HepG2 (cell line): ENCODE measurements around the gene ART3. TPM values are rescaled to one million over a fixed set of nuclear protein-coding genes. Genes with fewer than 3 reads are reported as not detected.

Experiments used
- ATAC-seq: fragments of 200-7000 bp; cut with Tn5 transposase; 3 replicates; pipeline ENCODE4 v1.9.1; 2020; ENCODE audit warnings: mild to moderate bottlenecking, moderate library complexity
- BruUV-seq: library from RNA; stranded (reverse); fragments of 400-500 nt; replicated peaks from 2 replicates; lab custom pipeline; 2021; lab: Mats Ljungman, UMichigan
- CTCF ChIA-PET: fragments of 300-600 bp; formaldehyde crosslinking; extraction: SDS; loops from one replicate; lab custom pipeline; 2021; ENCODE audit warnings: low total read pairs, inconsistent platforms, low intra/inter-chr PET ratio; lab: Yijun Ruan, JAX
- POLR2A ChIA-PET: fragments of 350-600 bp; sonication (Branson Sonifier 250); formaldehyde crosslinking; loops from one replicate; lab custom pipeline; 2020; ENCODE audit warnings: antibody characterized with exemption, inconsistent platforms; lab: Yijun Ruan, JAX
- DNase-seq: peaks from one replicate; pipeline ENCODE4 v3.0.0-alpha.2; 2015; ENCODE audit warnings: low spot score
- FAIRE-seq: peaks from 3 replicates; lab custom pipeline; 2011; peaks lifted over from hg19 to GRCh38; lab: Jason Lieb, UNC
- H2AFZ ChIP-seq: one replicate; pipeline ENCODE4 v1.6.1; 2011; ENCODE audit warnings: low read length, inconsistent platforms
- H3K27ac ChIP-seq: fragments of 300-600 bp; 3 replicates; pipeline ENCODE4 v1.8.0; 2011; ENCODE audit warnings: mixed run types, mild to moderate bottlenecking, mixed read lengths, low read length, inconsistent platforms; ENCODE audit not compliant: insufficient read depth; ENCODE audit errors: extremely low read length
- H3K27me3 ChIP-seq, 2 experiments: fragments of 200-600 bp in 1 of 2; 2 replicates in 1 of 2; 3 replicates in 1 of 2; pipeline versions ENCODE4 v1.6.0 to v1.8.0; 2011; ENCODE audit warnings: low read length in 2 of 2, mild to moderate bottlenecking in 2 of 2, moderate library complexity in 2 of 2, inconsistent platforms in 1 of 2; ENCODE audit not compliant: insufficient read depth in 2 of 2, control insufficient read depth in 1 of 2
- H3K36me3 ChIP-seq, 2 experiments: fragments of 200-600 bp in 1 of 2; replicated peaks in 1 of 2; 2 replicates in 1 of 2; 3 replicates in 1 of 2; pipeline versions ENCODE4 v1.5.1 to v1.8.0; 2011; ENCODE audit warnings: low read length in 2 of 2, inconsistent platforms in 1 of 2; ENCODE audit not compliant: insufficient read depth in 2 of 2, control insufficient read depth in 1 of 2
- H3K4me1 ChIP-seq: 2 replicates; pipeline ENCODE4 v1.5.1; 2012; ENCODE audit warnings: low read length, inconsistent platforms; ENCODE audit not compliant: insufficient read depth
- H3K4me2 ChIP-seq: 2 replicates; pipeline ENCODE4 v1.6.0; 2011; ENCODE audit warnings: low read depth, low read length, inconsistent platforms
- H3K4me3 ChIP-seq, 3 experiments: fragments of 200-600 bp in 1 of 3; sonication (generic), shearing (Covaris generic) in 1 of 3; replicated peaks in 1 of 3; 2 replicates each; pipeline ENCODE4 v1.5.1; 2011 to 2016; ENCODE audit warnings: low read length in 3 of 3, inconsistent platforms in 2 of 3, low read depth in 2 of 3, mild to moderate bottlenecking in 2 of 3, control low read depth in 1 of 3, mixed read lengths in 1 of 3; ENCODE audit not compliant: insufficient read depth in 1 of 3
- H3K79me2 ChIP-seq: one replicate; pipeline ENCODE4 v1.6.1; 2011; ENCODE audit warnings: low read length, inconsistent platforms; ENCODE audit not compliant: insufficient read depth
- H3K9ac ChIP-seq: 2 replicates; pipeline ENCODE4 v1.6.0; 2011; ENCODE audit warnings: mild to moderate bottlenecking, low read depth, low read length, inconsistent platforms; ENCODE audit not compliant: insufficient read depth
- H3K9me3 ChIP-seq: 2 replicates; pipeline ENCODE4 v1.5.1; 2012; ENCODE audit warnings: mild to moderate bottlenecking, low read length
- H4K20me1 ChIP-seq: 2 replicates; pipeline ENCODE4 v1.6.0; 2011; ENCODE audit warnings: inconsistent platforms, mild to moderate bottlenecking, low read length, moderate library complexity; ENCODE audit not compliant: insufficient read depth
- CREB1 ChIP-seq, 2 experiments: fragments of 450-650 bp in 1 of 2; IDR thresholded peaks; 2 replicates each; pipeline ENCODE4 v1.6.1; 2016 to 2017; ENCODE audit warnings: control low read depth in 1 of 2, mild to moderate bottlenecking in 1 of 2, missing compliant biosample characterization in 1 of 2, missing genetic modification characterization in 1 of 2
- DPF2 ChIP-seq: sonication (generic); formaldehyde crosslinking; IDR thresholded peaks from 2 replicates; pipeline ENCODE4 v1.4.0; 2020; ENCODE audit warnings: mild to moderate bottlenecking, low read depth, missing genetic modification reagents, borderline replicate concordance
- FOXC1 ChIP-seq: sonication (generic); formaldehyde crosslinking; IDR thresholded peaks from 2 replicates; pipeline ENCODE4 v1.8.0; 2022; ENCODE audit warnings: mild to moderate bottlenecking, missing genetic modification reagents, borderline replicate concordance
- FOXK1 ChIP-seq: sonication (generic); formaldehyde crosslinking; IDR thresholded peaks from 2 replicates; pipeline ENCODE4 v1.4.0; 2020; ENCODE audit warnings: low read depth, missing genetic modification reagents, borderline replicate concordance
- MLLT10 ChIP-seq: sonication (generic); formaldehyde crosslinking; IDR thresholded peaks from 2 replicates; pipeline ENCODE4 v1.4.0; 2020; ENCODE audit warnings: missing genetic modification reagents
- NCOR1 ChIP-seq: fragments of 200-600 bp; sonication (generic); IDR thresholded peaks from 2 replicates; pipeline ENCODE4 v1.7.0; 2017; ENCODE audit warnings: antibody characterized with exemption, low read length, borderline replicate concordance
- POGZ ChIP-seq: sonication (generic); formaldehyde crosslinking; IDR thresholded peaks from 2 replicates; pipeline ENCODE4 v1.4.0; 2020; ENCODE audit warnings: mild to moderate bottlenecking, missing genetic modification reagents
- POLR2AphosphoS5 ChIP-seq: IDR thresholded peaks from 2 replicates; pipeline ENCODE4 v1.6.1; 2012; ENCODE audit warnings: low read depth, low read length
- PRMT3 ChIP-seq: sonication (generic); formaldehyde crosslinking; IDR thresholded peaks from 2 replicates; pipeline ENCODE4 v1.8.1; 2022; ENCODE audit warnings: low read depth, mild to moderate bottlenecking, moderate library complexity, missing genetic modification reagents, borderline replicate concordance
- STAG1 ChIP-seq: sonication (generic); formaldehyde crosslinking; IDR thresholded peaks from 2 replicates; pipeline ENCODE4 v1.4.0; 2020; ENCODE audit warnings: missing genetic modification reagents
- ZBTB20 ChIP-seq: sonication (generic); formaldehyde crosslinking; IDR thresholded peaks from 2 replicates; pipeline ENCODE4 v1.8.1; 2023; ENCODE audit warnings: missing genetic modification reagents, low read depth, mild to moderate bottlenecking, borderline replicate concordance
- ZBTB21 ChIP-seq: sonication (generic); formaldehyde crosslinking; IDR thresholded peaks from 2 replicates; pipeline ENCODE4 v1.4.0; 2020; ENCODE audit warnings: missing genetic modification reagents
- ZFP62 ChIP-seq: sonication (generic); formaldehyde crosslinking; IDR thresholded peaks from 2 replicates; pipeline ENCODE4 v1.4.0; 2020; ENCODE audit warnings: missing genetic modification reagents
- ZNF629 ChIP-seq: sonication (generic); formaldehyde crosslinking; conservative IDR thresholded peaks from 2 replicates; pipeline ENCODE4 v1.5.0; 2020; ENCODE audit warnings: missing genetic modification reagents
- ZNF761 ChIP-seq: sonication (generic); formaldehyde crosslinking; conservative IDR thresholded peaks from 2 replicates; pipeline ENCODE4 v1.4.0; 2020; ENCODE audit warnings: mild to moderate bottlenecking, missing genetic modification reagents
- WGBS: methylation state at CpG from one replicate; pipeline ENCODE4 v1.1.6; 2017; ENCODE audit warnings: low lambda C conversion rate; 5-methylcytosine and 5-hydroxymethylcytosine counted together
- in situ Hi-C: cut with HindIII; loops from 2 replicates; pipeline ENCODE4 v1.10.0; 2017; ENCODE audit warnings: low pct_unique_long_range_greater_than_20kb; ENCODE audit not compliant: extremely low pct_ligation_motif_present
- intact Hi-C: fragments of 100-400 bp; cut with micrococcal nuclease; formaldehyde crosslinking; loops from one replicate; pipeline ENCODE4 v1.10.0; 2022; ENCODE audit not compliant: unreplicated experiment
- polyA plus RNA-seq, 8 experiments: library from polyadenylated mRNA; depleted of rRNA in 3 of 8; stranded (reverse) in 7 of 8; unstranded in 1 of 8; fragments of >200 nt; fragmentation: Illumina TruSeq in 4 of 8; extraction: Trizol in 4 of 8; gene quantifications; 2 replicates each; pipeline versions ENCODE4 v1.2.1 to v1.2.3, GENCODE V29; 2011 to 2016; ENCODE audit warnings: low read depth in 4 of 8, missing spikeins in 1 of 8, mixed read lengths in 1 of 8; ENCODE audit not compliant: insufficient read depth in 1 of 8
- total RNA-seq, 5 experiments: library from RNA; depleted of rRNA; stranded (reverse); fragments of >200 nt; fragmentation: Illumina TruSeq; extraction: Trizol; gene quantifications; 2 replicates each; pipeline ENCODE4 v1.2.3, GENCODE V29; 2016; ENCODE audit warnings: low read depth in 1 of 5
- TF ChIP-seq, protein P1 (sequence below): sonication (generic); formaldehyde crosslinking; IDR thresholded peaks from 2 replicates; pipeline ENCODE4 v1.5.1; 2020; ENCODE audit warnings: mild to moderate bottlenecking, missing genetic modification reagents
- TF ChIP-seq, protein P2 (sequence below): sonication (generic); formaldehyde crosslinking; IDR thresholded peaks from 2 replicates; pipeline ENCODE4 v1.4.0; 2020; ENCODE audit warnings: missing genetic modification reagents
- TF ChIP-seq, protein P3 (sequence below): sonication (generic); formaldehyde crosslinking; IDR thresholded peaks from 2 replicates; pipeline ENCODE4 v1.4.0; 2020; ENCODE audit warnings: low read depth, mild to moderate bottlenecking, missing genetic modification reagents

Gene ART3
- total and polyA plus RNA-seq, 2 of the 13 experiments (the other 11 are each of a cell fraction or from before 2014, with no cell fraction given), result not detected

DNA sequence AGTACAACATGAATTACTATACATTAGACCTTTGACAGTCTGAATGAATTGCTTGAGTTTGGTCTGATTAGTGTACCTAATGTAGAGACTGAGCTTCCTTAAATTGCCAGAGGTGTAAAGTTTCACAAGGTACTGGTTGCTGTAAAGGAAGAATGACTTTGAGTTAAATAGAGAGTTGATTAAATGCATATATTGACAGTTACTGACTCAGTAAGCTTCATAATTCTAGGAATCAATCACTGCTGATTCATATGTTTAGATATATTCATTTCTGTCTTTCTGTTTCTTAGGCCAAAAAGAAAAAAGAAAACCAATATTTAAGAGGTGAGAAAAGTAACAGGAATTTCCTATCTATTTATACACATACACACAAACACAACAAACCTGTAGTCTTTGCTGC lies 16.2 kb upstream of the ART3 start (continued):
- no peak for TF ChIP-seq STAG1 (CRISPR knock-in tag)

DNA sequence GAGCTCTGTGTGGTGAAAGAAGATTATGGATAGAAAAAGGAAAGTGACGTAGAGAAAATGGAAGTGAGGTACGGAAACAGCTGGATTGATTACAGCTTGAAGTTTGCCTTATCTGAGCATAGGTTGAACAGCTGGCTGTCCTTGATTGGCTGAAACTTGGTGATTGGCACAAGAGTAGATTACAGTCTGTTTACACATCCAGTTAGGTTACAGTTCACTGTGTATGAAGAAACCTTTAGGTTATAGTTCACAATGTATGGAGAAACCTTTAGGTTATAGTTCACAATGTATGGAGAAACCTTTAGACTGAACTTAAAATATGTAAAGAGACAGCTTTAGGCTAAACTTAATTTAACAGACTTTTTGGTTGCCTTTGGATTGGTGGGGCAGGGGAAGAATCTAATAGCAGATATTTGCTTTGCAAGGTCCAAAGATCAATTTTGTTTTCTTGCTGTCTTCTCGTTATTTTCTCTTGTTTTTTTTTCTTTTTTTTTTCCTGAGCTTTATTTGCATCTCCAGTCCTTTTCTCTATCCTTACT lies 15.6 kb upstream of the ART3 start:
- peak overlapping the region; percentile 37 for H3K4me2 ChIP-seq
- no peaks in the 10 kb centered on the region for H3K36me3 ChIP-seq
- peak overlapping the region in 1 of 3 experiments; percentile 7; a peak in 1 of 6 replicates for H3K4me3 ChIP-seq
- peak; percentile 76 for DNase-seq
- H3K9me3 ChIP-seq, result no peaks in the 10 kb centered on the region
- H3K27me3 ChIP-seq, result no peaks in the 10 kb centered on the region
- H3K9ac ChIP-seq, result no peak overlapping the region
- intact Hi-C loops, result no loop called here
- H3K4me1 ChIP-seq, result peaks cover 20% of the 10 kb centered on the region
- WGBS, result 2% methylated on average over 3 of the region's 3 CpGs
- peak; percentile 91 for ATAC-seq
- BruUV-seq, result no TSS peak
- H3K79me2 ChIP-seq, result no peaks in the 10 kb centered on the region
- CTCF ChIA-PET, result no interaction called here
- no peaks in the 10 kb centered on the region for H4K20me1 ChIP-seq
- in situ Hi-C loops, result no loop called here
- no peak overlapping the region for H3K27ac ChIP-seq
- FAIRE-seq, result no peak
- no peak overlapping the region for H2AFZ ChIP-seq
- POLR2A ChIA-PET, result interaction anchor here (0.8 kb wide), 1 partner anchor 68 kb away, joined by 4 read pairs; the partner anchor contains the start of gene SDAD1
- TF ChIP-seq ZBTB20 (CRISPR knock-in tag) (peak; percentile 97; the same call in 1 of the 2 replicates), POLR2AphosphoS5 (no peak), MLLT10 (CRISPR knock-in tag) (no peak), ZFP62 (CRISPR knock-in tag) (no peak), CREB1 (IDR thresholded peaks at IDR 0.05) (peak; percentile 79), CREB1 (CRISPR knock-in tag; IDR thresholded peaks at IDR 0.05) (peak; percentile 92), DPF2 (CRISPR knock-in tag) (no peak), POGZ (CRISPR knock-in tag) (peak; percentile 74), FOXC1 (CRISPR knock-in tag) (no peak), NCOR1 (peak; percentile 72), ZBTB21 (CRISPR knock-in tag) (peak; percentile 59; the same call in 1 of the 2 replicates), FOXK1 (CRISPR knock-in tag) (0 out of 2 replicates have a peak, but pooled peaks have one; percentile 47), ZNF761 (no peak), PRMT3 (no peak), ZNF629 (CRISPR knock-in tag) (no peak)
- TF ChIP-seq, protein P1, sequence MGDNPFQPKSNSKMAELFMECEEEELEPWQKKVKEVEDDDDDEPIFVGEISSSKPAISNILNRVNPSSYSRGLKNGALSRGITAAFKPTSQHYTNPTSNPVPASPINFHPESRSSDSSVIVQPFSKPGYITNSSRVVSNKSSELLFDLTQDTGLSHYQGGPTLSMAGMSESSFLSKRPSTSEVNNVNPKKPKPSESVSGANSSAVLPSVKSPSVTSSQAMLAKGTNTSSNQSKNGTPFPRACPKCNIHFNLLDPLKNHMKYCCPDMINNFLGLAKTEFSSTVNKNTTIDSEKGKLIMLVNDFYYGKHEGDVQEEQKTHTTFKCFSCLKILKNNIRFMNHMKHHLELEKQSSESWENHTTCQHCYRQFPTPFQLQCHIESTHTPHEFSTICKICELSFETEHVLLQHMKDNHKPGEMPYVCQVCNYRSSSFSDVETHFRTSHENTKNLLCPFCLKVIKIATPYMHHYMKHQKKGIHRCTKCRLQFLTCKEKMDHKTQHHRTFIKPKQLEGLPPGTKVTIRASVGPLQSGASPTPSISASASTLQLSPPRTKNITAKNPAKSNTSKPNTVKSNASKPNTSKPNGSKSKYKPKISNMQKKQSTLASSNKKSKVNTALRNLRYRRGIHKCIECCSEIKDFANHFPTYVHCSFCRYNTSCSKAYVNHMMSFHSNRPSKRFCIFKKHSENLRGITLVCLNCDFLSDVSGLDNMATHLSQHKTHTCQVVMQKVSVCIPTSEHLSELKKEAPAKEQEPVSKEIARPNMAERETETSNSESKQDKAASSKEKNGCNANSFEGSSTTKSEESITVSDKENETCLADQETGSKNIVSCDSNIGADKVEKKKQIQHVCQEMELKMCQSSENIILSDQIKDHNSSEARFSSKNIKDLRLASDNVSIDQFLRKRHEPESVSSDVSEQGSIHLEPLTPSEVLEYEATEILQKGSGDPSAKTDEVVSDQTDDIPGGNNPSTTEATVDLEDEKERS (CRISPR knock-in tag), result no peak
- TF ChIP-seq, protein P2, sequence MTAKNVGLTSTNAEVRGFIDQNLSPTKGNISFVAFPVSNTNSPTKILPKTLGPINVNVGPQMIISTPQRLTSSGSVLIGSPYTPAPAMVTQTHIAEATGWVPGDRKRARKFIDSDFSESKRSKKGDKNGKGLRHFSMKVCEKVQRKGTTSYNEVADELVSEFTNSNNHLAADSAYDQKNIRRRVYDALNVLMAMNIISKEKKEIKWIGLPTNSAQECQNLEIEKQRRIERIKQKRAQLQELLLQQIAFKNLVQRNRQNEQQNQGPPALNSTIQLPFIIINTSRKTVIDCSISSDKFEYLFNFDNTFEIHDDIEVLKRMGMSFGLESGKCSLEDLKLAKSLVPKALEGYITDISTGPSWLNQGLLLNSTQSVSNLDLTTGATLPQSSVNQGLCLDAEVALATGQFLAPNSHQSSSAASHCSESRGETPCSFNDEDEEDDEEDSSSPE (CRISPR knock-in tag), result no peak
- TF ChIP-seq, protein P3, sequence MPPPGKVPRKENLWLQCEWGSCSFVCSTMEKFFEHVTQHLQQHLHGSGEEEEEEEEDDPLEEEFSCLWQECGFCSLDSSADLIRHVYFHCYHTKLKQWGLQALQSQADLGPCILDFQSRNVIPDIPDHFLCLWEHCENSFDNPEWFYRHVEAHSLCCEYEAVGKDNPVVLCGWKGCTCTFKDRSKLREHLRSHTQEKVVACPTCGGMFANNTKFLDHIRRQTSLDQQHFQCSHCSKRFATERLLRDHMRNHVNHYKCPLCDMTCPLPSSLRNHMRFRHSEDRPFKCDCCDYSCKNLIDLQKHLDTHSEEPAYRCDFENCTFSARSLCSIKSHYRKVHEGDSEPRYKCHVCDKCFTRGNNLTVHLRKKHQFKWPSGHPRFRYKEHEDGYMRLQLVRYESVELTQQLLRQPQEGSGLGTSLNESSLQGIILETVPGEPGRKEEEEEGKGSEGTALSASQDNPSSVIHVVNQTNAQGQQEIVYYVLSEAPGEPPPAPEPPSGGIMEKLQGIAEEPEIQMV, result no peak
